ENCODE measurements around the gene EBI3.

GRCh38 chr19:4266253-4267000, 37.1 kb downstream of the EBI3 start:
- TF ChIP-seq POLR2A (IDR thresholded peaks at IDR 0.05; ENCODE audit: low read depth, low read length): no peak
- no peak for TF ChIP-seq POLR2AphosphoS5 (IDR thresholded peaks at IDR 0.05; ENCODE audit: low read depth, low read length)
- TF ChIP-seq TAF1 (IDR thresholded peaks at IDR 0.05; ENCODE audit: borderline replicate concordance, low read depth, low read length): no peak

Measured in GM12892 (cell line).